Fibroblast of villous mesenchyme (primary cell): ENCODE results near the gene PPP2R2C. TPM values are rescaled to one million over a fixed set of nuclear protein-coding genes. Genes with fewer than 3 reads are reported as not detected.

ENCODE experiments used
- DNase-seq: peaks from one replicate; pipeline ENCODE4 v3.0.0-alpha.2; 2010; ENCODE audit warnings: low read depth
- H3K4me3 ChIP-seq: 2 replicates; pipeline ENCODE4 v1.5.1; 2011; ENCODE audit warnings: low read depth, mild to moderate bottlenecking, low read length
- total RNA-seq: library from RNA; depleted of rRNA; stranded (reverse); fragments of >200 nt; gene quantifications from 2 replicates; pipeline ENCODE4 v1.2.3, GENCODE V29; 2012
- TF ChIP-seq, protein P1 (sequence below): IDR thresholded peaks from 2 replicates; pipeline ENCODE4 v1.5.1; 2012; ENCODE audit warnings: low read depth, mild to moderate bottlenecking, low read length; ENCODE audit not compliant: insufficient read depth

The PPP2R2C gene
- total RNA-seq, 1 donor: not detected

DNA sequence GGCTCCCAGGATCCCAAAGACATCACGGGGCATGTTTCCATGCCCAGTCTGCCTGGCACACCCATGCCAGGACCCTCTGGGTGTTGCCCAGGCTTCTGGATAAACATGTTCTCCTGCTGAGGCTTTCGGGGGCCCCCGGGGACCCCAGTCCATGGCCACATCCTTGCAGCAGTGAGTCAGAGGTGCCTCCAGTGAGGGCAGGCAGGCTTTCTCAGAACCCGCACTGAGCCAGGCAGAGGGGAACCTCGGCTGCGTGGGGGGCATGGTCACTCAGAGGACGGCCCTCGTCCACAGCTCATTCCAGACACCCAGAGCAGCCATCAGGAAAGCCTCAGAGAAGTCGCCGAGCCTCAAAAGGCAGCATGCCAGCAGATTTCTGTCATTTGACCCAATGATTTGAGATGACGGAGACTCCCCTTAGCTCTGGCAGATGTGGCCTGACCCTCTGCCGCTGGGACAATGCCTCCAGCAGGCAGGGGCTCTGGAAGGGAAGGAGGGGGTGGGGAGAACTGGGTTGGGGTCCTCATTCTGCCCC lies 54.8 kb downstream of the PPP2R2C start:
- TF ChIP-seq, protein P1, sequence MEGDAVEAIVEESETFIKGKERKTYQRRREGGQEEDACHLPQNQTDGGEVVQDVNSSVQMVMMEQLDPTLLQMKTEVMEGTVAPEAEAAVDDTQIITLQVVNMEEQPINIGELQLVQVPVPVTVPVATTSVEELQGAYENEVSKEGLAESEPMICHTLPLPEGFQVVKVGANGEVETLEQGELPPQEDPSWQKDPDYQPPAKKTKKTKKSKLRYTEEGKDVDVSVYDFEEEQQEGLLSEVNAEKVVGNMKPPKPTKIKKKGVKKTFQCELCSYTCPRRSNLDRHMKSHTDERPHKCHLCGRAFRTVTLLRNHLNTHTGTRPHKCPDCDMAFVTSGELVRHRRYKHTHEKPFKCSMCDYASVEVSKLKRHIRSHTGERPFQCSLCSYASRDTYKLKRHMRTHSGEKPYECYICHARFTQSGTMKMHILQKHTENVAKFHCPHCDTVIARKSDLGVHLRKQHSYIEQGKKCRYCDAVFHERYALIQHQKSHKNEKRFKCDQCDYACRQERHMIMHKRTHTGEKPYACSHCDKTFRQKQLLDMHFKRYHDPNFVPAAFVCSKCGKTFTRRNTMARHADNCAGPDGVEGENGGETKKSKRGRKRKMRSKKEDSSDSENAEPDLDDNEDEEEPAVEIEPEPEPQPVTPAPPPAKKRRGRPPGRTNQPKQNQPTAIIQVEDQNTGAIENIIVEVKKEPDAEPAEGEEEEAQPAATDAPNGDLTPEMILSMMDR: no peak
- no peak for DNase-seq
- H3K4me3 ChIP-seq: no peak overlapping the region

DNA sequence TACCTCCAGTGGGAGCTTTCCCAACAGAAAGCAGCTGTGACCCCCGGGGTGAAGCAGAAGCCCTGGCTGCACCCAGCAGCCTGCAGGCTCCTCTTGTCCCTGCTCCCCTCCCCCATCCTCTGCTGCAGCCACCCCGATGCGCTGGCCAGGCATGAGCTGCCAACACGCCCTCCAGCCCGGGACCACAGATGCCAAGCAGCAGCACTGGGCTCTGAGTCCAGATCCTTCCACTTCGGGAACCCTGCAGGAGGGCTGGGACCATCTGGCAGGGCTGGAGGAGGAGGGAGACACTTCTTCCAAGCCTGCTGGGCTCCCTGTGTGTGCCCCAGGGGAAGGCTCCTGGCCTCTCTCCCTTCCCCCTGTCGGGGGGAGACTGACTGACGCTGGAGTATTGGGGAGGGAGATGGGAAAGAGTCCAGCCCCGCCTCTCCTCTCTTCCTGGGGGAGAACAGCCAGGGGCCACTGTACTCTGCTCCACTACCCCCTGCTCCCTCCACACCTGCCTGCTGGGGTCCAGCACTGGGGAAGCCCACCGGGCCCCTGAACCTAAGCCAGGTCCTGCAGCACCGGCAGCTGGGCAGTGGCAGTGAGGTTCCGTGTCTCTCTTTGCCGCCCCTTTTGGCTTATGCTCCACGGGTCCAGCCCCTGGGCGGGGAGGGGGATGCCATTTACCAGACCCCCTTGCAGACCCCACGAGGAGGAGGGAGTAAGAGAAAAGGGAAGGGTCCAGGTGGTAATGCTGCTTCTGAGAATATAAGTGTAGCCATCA lies 55.7 kb downstream of the PPP2R2C start:
- TF ChIP-seq, protein P1: no peak
- DNase-seq: no peak
- no peak overlapping the region for H3K4me3 ChIP-seq

DNA sequence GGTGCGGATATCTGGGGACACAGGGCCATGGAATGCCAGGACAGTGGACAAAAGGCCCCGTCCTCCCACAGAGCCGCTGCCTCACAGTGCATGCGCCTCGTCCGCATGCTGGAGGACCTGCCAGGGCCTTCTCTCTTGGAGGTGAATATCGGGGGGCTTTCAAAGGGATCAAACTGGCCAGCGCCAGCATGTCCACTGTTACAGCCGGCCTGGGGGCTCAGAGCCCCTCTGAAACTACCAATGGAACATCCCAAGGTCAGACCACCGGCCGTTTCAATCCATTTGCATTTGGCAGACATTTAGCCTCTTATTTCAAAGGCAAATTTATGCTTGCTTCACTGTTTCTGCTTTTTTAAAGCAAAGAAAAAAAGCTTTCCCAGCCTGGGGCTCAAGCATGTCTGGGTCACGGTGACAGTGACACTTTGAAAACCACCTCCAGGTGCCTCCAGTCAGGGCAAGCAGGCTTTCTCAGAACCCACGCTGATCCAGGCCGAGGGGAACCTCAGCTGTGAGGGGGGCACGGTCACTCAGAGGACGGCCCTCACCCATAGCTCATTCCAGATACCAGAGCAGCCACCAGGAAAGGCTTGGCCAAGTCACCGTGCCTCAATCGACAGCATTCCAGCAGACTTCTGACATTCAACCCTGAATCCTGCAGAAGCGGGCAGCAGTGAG lies 57.2 kb downstream of the PPP2R2C start:
- TF ChIP-seq, protein P1: no peak
- no peak overlapping the region for H3K4me3 ChIP-seq
- no peak for DNase-seq

DNA sequence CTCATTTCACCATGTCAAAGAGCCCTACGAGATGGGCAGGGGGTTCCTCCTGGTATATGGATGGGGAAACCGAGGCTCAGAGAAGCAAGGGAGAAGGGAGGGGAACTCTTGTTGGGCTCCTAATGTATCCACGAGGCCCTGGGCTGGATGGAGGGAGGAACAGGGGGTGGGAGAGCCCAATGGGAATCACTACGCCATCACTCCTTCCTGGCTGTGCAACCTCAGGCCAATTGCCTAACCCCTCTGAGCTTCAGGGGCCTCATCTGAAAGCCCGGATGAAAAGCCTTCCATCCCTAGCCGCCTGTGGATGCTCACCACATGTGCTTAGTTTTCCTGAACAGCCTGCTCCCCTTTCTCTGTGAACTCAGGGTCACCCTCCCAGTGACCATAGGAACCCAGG lies 57.8 kb downstream of the PPP2R2C start:
- H3K4me3 ChIP-seq: no peak overlapping the region
- TF ChIP-seq, protein P1: no peak
- no peak for DNase-seq

DNA sequence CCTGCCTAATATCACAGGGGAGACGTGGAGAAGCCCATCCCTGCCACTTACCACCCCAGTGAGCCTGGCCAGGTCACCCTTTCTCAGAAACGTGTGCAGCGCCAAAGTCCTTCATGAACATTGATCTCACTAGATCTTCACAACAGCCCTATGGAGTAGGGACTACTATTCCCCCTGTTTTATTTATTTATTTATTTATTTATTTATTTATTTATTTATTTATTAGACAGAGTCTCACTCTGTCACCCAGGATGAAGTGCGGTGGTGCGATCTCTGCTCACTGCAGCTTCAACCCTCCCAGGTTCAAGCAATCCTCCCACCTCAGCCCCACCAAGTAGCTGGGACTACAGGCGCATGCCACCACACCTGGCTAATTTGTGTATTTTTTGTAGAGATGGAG lies 61.8 kb downstream of the PPP2R2C start:
- no peak for DNase-seq
- TF ChIP-seq, protein P1: no peak
- no peak overlapping the region for H3K4me3 ChIP-seq

DNA sequence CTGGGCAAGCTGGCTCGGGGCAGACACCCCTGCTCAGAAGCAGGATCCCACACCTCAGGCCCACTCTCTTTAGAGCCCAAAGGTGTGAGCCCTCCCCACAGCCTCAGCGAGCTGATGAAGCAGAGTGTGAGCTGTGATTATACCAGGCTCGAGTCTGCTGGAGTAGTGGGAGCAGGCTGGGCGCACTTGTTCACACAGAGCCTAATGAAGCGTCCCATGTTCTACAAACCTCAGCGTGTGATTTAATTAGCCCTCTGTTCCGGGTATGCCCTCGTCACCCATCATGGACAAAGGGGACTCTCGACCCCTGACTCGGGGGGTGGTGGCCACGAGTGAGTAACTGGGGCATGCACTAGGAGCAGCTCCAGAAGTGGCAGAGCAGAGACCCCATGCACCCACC lies 62.3 kb downstream of the PPP2R2C start:
- TF ChIP-seq, protein P1: no peak
- no peak overlapping the region for H3K4me3 ChIP-seq
- no peak for DNase-seq

DNA sequence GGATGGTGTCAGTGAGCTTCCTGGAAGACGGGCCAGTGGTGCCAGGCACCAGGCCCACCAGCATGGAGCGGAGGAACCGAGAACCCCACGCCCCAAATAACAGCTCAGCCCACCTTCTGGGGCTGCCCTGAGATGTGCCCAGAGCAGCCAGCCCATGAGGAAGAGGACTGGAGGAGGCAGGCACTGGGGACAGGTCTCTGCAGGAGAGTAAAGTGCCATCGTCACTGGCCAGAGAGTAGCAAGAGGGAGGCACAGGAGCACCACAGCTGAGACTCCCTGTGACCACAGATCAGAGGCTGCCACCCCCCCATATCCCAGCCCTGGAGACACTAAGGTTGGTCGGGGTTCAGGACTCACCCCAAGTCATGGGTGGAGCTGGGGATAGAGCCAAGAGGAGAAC lies 63.0 kb downstream of the PPP2R2C start:
- no peak overlapping the region for H3K4me3 ChIP-seq
- no peak for DNase-seq
- TF ChIP-seq, protein P1: no peak
